Measurements from ENCODE around the gene DTNBP1. TPM values are rescaled to one million over a fixed set of nuclear protein-coding genes. Genes with fewer than 3 reads are reported as not detected.

The DTNBP1 gene
- total and polyA plus RNA-seq, 2 of the 8 experiments (the other 6 are each of a cell fraction or from before 2014, with no cell fraction given) = 13.5 to 22.1 TPM

DNA sequence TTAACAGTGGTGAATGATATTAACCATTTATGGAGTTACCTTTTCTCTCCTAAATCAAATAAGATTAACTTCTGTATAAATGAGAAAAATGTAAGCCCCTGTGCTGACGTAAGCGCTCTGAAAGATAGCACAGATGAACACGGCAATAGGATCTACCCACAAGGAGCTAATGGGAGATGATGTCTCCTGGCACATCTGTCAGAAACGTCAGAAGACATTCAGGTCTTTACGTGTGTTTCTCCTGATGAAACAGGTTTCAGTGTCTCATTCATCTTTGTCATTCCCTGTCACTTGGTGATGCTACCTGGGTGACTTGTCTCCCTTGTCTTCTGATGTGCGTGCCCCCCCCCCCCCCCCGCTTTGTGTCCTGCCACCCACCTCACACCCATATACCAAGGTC lies 189.7 kb downstream of the DTNBP1 start:
- FAIRE-seq (no peak), DNase-seq (ENCODE audit: low read depth in 1 of 2, low spot score in 2 of 2) (no peak)
- Histone ChIP-seq H3K18ac (ENCODE audit: extremely low read depth, low read length) (no peak overlapping the region), H3K23me2 (ENCODE audit: low read depth, low read length) (no peaks in the 10 kb centered on the region), H2BK15ac (ENCODE audit: low read length) (no peak overlapping the region), H3K79me1 (ENCODE audit: low read depth, low read length) (peaks cover 22% of the 10 kb centered on the region), H3K9ac (replicated peaks in 1 of 4; ENCODE audit: extremely low read depth in 1 of 4, low read depth in 3 of 4, low read length in 3 of 4) (no peak overlapping the region), H2BK12ac (ENCODE audit: low read depth, low read length) (no peak overlapping the region), H3K27me3 (replicated peaks in 1 of 4; ENCODE audit: control insufficient read depth in 3 of 4, extremely low read depth in 1 of 4, insufficient read depth in 3 of 4, low read length in 3 of 4) (no peaks in the 10 kb centered on the region), H3K4ac (replicated peaks; ENCODE audit: insufficient read length, low read depth, low read length) (no peak overlapping the region), H3K36me3 (ENCODE audit: control insufficient read depth in 2 of 4, insufficient read depth in 4 of 4, low read length in 3 of 4) (peaks cover 14 to 66% (median 33%) of the 10 kb centered on the region in 4 experiments), H2BK20ac (ENCODE audit: low read length) (no peak overlapping the region), H2AFZ (ENCODE audit: low read length) (no peak overlapping the region), H3K4me2 (ENCODE audit: insufficient read depth in 1 of 2, low read depth in 2 of 2, low read length in 2 of 2) (no peak overlapping the region), H3K79me2 (ENCODE audit: control insufficient read depth in 1 of 2, insufficient read depth in 2 of 2, low read length in 2 of 2) (peaks cover 20 to 97% of the 10 kb centered on the region in 2 experiments; a peak in 3 of 4 replicates), H3K4me3 (ENCODE audit: extremely low read depth in 1 of 4, insufficient read depth in 2 of 4, low read depth in 3 of 4, low read length in 4 of 4) (no peak overlapping the region), H2BK120ac (replicated peaks; ENCODE audit: low read depth, low read length) (no peak overlapping the region), H3K14ac (ENCODE audit: insufficient read length) (no peak overlapping the region), H4K8ac (ENCODE audit: extremely low read depth, insufficient read depth, low read length) (no peak overlapping the region), H4K5ac (ENCODE audit: insufficient read length, low read depth, low read length) (no peak overlapping the region), H3K4me1 (replicated peaks in 1 of 4; ENCODE audit: control insufficient read depth in 3 of 4, insufficient read depth in 4 of 4, low read length in 3 of 4) (peaks cover 0 to 11% (median 5%) of the 10 kb centered on the region in 4 experiments; a peak in 5 of 7 replicates), H2BK5ac (ENCODE audit: low read depth, low read length) (no peak overlapping the region), H3K27ac (ENCODE audit: low read depth, low read length) (no peak overlapping the region), H4K91ac (replicated peaks; ENCODE audit: insufficient read length, low read length) (no peak overlapping the region), H3K9me3 (ENCODE audit: insufficient read depth in 2 of 2, low read depth in 1 of 2, low read length in 1 of 2) (no peaks in the 10 kb centered on the region), H3K56ac (replicated peaks; ENCODE audit: insufficient read length, low read depth, low read length) (no peak overlapping the region), H2AK5ac (ENCODE audit: low read depth, low read length) (no peak overlapping the region), H4K20me1 (replicated peaks in 1 of 2; ENCODE audit: control insufficient read depth in 1 of 2, insufficient read depth in 2 of 2, low read length in 2 of 2) (peaks cover 24 to 34% of the 10 kb centered on the region in 2 experiments), H3K23ac (ENCODE audit: insufficient read length) (no peak overlapping the region)
- 91% methylated on average over 6 of the region's 7 CpGs; no CpG with 5 or more reads in 1 of the 2 experiments for WGBS, 2 experiments (ENCODE audit: extremely low coverage in 1 of 2, insufficient coverage in 1 of 2, insufficient read length in 1 of 2, insufficient replicate concordance in 2 of 2, low coverage in 1 of 2, low lambda C conversion rate in 2 of 2, missing lambda C conversion rate in 1 of 2)
- TF ChIP-seq POLR2A (IDR thresholded peaks at IDR 0.05; ENCODE audit: control extremely low read depth in 1 of 2, low read depth in 2 of 2, low read length in 2 of 2) (0 out of 3 replicates have a peak, but pooled peaks of 1 of the 2 experiments have one; percentile 25), SAP30 (IDR thresholded peaks at IDR 0.05; ENCODE audit: insufficient read depth, insufficient replicate concordance, low read length) (no peak)
- ChIA-PET POLR2A (ENCODE audit: partially characterized antibody) (no interaction called here), CTCF (ENCODE audit: partially characterized antibody) (interaction anchor here (1.2 kb wide), 1 partner anchor 9 kb away, joined by 3 read pairs; no protein-coding TSS in a partner anchor)

Small RNA genes lying within 50 kb of the gene (small RNA-seq; reads per million reads assigned to genes)
- gene RF00001 (ENCODE audit: insufficient read depth) = not detected
